HepG2 (cell line): ENCODE results near the gene SEPHS1. TPM values are rescaled to one million over a fixed set of nuclear protein-coding genes. Genes with fewer than 3 reads are reported as not detected.

Source experiments
- ATF7 ChIP-seq, 2 experiments: fragments of 450-650 bp in 1 of 2; sonication (generic) in 1 of 2; formaldehyde crosslinking in 1 of 2; IDR thresholded peaks; 2 replicates each; pipeline versions ENCODE4 v1.4.0 to v1.6.1; 2016 to 2020; ENCODE audit warnings: antibody characterized with exemption in 1 of 2, mild to moderate bottlenecking in 1 of 2, missing genetic modification reagents in 1 of 2
- GRHL1 ChIP-seq: sonication (generic); formaldehyde crosslinking; conservative IDR thresholded peaks from 2 replicates; pipeline ENCODE4 v1.8.0; 2022; ENCODE audit warnings: missing genetic modification reagents
- HNRNPLL ChIP-seq: fragments of 200-400 bp; formaldehyde crosslinking; IDR thresholded peaks from 2 replicates; pipeline ENCODE4 v1.6.1; 2017; ENCODE audit warnings: mild to moderate bottlenecking, low read depth, low read length; ENCODE audit not compliant: poor library complexity, severe bottlenecking
- MXD1 ChIP-seq: sonication (generic); formaldehyde crosslinking; IDR thresholded peaks from 2 replicates; pipeline ENCODE4 v1.4.0; 2020; ENCODE audit warnings: mild to moderate bottlenecking, missing genetic modification reagents
- MYPOP ChIP-seq: sonication (generic); formaldehyde crosslinking; IDR thresholded peaks from 2 replicates; pipeline ENCODE4 v1.8.1; 2023; ENCODE audit warnings: mild to moderate bottlenecking, moderate library complexity, missing genetic modification reagents
- REST ChIP-seq, 2 experiments: IDR thresholded peaks; 2 replicates each; pipeline ENCODE4 v1.6.1; 2011 to 2012; ENCODE audit warnings: low read length in 2 of 2, borderline replicate concordance in 1 of 2, low read depth in 1 of 2, mild to moderate bottlenecking in 1 of 2, moderate library complexity in 1 of 2
- SKIL ChIP-seq: sonication (generic); formaldehyde crosslinking; IDR thresholded peaks from 2 replicates; pipeline ENCODE4 v1.8.0; 2022; ENCODE audit warnings: missing genetic modification reagents, mild to moderate bottlenecking, moderate library complexity, borderline replicate concordance
- ZNF17 ChIP-seq: sonication (generic); formaldehyde crosslinking; IDR thresholded peaks from 2 replicates; pipeline ENCODE4 v1.5.0; 2020; ENCODE audit warnings: mild to moderate bottlenecking, missing genetic modification reagents
- ZNF317 ChIP-seq: sonication (generic); formaldehyde crosslinking; IDR thresholded peaks from 2 replicates; pipeline ENCODE4 v1.5.0; 2020; ENCODE audit warnings: mild to moderate bottlenecking, missing genetic modification reagents
- ZNF333 ChIP-seq: sonication (generic); formaldehyde crosslinking; IDR thresholded peaks from 2 replicates; pipeline ENCODE4 v1.4.0; 2020; ENCODE audit warnings: mild to moderate bottlenecking, missing genetic modification reagents, borderline replicate concordance
- ZNF503 ChIP-seq: sonication (generic); formaldehyde crosslinking; IDR thresholded peaks from 2 replicates; pipeline ENCODE4 v1.4.0; 2020; ENCODE audit warnings: missing genetic modification reagents
- ZNF652 ChIP-seq: IDR thresholded peaks from 2 replicates; pipeline ENCODE4 v1.6.1; 2016; ENCODE audit warnings: low read depth, borderline replicate concordance
- ZNF7 ChIP-seq: IDR thresholded peaks from 2 replicates; pipeline ENCODE4 v1.6.1; 2016; ENCODE audit warnings: missing biosample characterization, missing genetic modification reagents
- polyA plus RNA-seq, 8 experiments: library from polyadenylated mRNA; depleted of rRNA in 3 of 8; stranded (reverse) in 7 of 8; unstranded in 1 of 8; fragments of >200 nt; fragmentation: Illumina TruSeq in 4 of 8; extraction: Trizol in 4 of 8; gene quantifications; 2 replicates each; pipeline versions ENCODE4 v1.2.1 to v1.2.3, GENCODE V29; 2011 to 2016; ENCODE audit warnings: low read depth in 4 of 8, missing spikeins in 1 of 8, mixed read lengths in 1 of 8; ENCODE audit not compliant: insufficient read depth in 1 of 8
- total RNA-seq, 5 experiments: library from RNA; depleted of rRNA; stranded (reverse); fragments of >200 nt; fragmentation: Illumina TruSeq; extraction: Trizol; gene quantifications; 2 replicates each; pipeline ENCODE4 v1.2.3, GENCODE V29; 2016; ENCODE audit warnings: low read depth in 1 of 5

SEPHS1 gene
- total and polyA plus RNA-seq, 2 of the 13 experiments (the other 11 are each of a cell fraction or from before 2014, with no cell fraction given), result 57.8 to 61.5 TPM

- TF ChIP-seq GRHL1 (CRISPR knock-in tag), result no peak
- peak; percentile 79 for TF ChIP-seq HNRNPLL
- TF ChIP-seq ZNF333, result no peak
- TF ChIP-seq ZNF503 (CRISPR knock-in tag), result peak; percentile 60; the same call in 1 of the 2 replicates
- TF ChIP-seq ATF7 (IDR thresholded peaks at IDR 0.05), result no peak
- TF ChIP-seq ATF7 (CRISPR knock-in tag; IDR thresholded peaks at IDR 0.05), result no peak
- peak; percentile 71 for TF ChIP-seq SKIL
- no peak for TF ChIP-seq ZNF652 (CRISPR knock-in tag)
- no peak; the same call in 1 of the 2 replicates for TF ChIP-seq MYPOP (CRISPR knock-in tag)
- 0 out of 2 replicates have a peak, but pooled peaks have one; percentile 34 for TF ChIP-seq ZNF17
- peak in 1 of 2 experiments; percentile 61; a peak in 1 of 4 replicates for TF ChIP-seq REST (IDR thresholded peaks at IDR 0.05; ENCODE audit: borderline replicate concordance in 1 of 2, low read depth in 1 of 2, low read length in 2 of 2)
- TF ChIP-seq ZNF7 (CRISPR knock-in tag), result no peak
- TF ChIP-seq MXD1, result no peak
- TF ChIP-seq ZNF317 (CRISPR knock-in tag), result no peak
These were observed 48.4 kb downstream of the SEPHS1 start, which contains the start of gene PHYH (continued) for GRCh38 chr10:13299437-13300287.
